DOHH2 (cell line): ENCODE data around the gene TBC1D4.

Source experiments
- H3F3A ChIP-seq: fragments of 200-600 bp; sonication (generic), shearing (Covaris generic); 2 replicates; pipeline ENCODE4 v1.6.0; 2016; ENCODE audit warnings: antibody characterized with exemption, mild to moderate bottlenecking; ENCODE audit not compliant: control insufficient read depth, insufficient read depth
- H3K27ac ChIP-seq: fragments of 200-600 bp; sonication (generic); 2 replicates; pipeline ENCODE4 v1.5.1; 2014; ENCODE audit warnings: low read depth, mild to moderate bottlenecking, low read length, moderate library complexity
- H3K27me3 ChIP-seq: fragments of 200-600 bp; sonication (generic); 2 replicates; pipeline ENCODE4 v1.6.1; 2014; ENCODE audit warnings: mild to moderate bottlenecking, low read length, mixed read lengths; ENCODE audit not compliant: control insufficient read depth
- H3K36me3 ChIP-seq: fragments of 200-600 bp; sonication (generic); 2 replicates; pipeline ENCODE4 v1.6.1; 2014; ENCODE audit warnings: mild to moderate bottlenecking, low read length, moderate library complexity, mixed read lengths; ENCODE audit not compliant: control insufficient read depth
- H3K4me1 ChIP-seq: fragments of 200-600 bp; sonication (generic); 2 replicates; pipeline ENCODE4 v1.6.1; 2014; ENCODE audit warnings: mild to moderate bottlenecking, low read length, mixed read lengths; ENCODE audit not compliant: control insufficient read depth
- H3K4me2 ChIP-seq: fragments of 200-600 bp; sonication (generic); 2 replicates; pipeline ENCODE4 v1.6.0; 2014; ENCODE audit warnings: mild to moderate bottlenecking, low read length, moderate library complexity
- H3K4me3 ChIP-seq: fragments of 200-600 bp; sonication (generic); 2 replicates; pipeline ENCODE4 v1.5.1; 2014; ENCODE audit warnings: mild to moderate bottlenecking, low read length, mixed read lengths
- H3K79me2 ChIP-seq: fragments of 200-600 bp; sonication (generic); 2 replicates; pipeline ENCODE4 v1.6.1; 2014; ENCODE audit warnings: mild to moderate bottlenecking, low read length, mixed read lengths; ENCODE audit not compliant: control insufficient read depth
- H3K9me2 ChIP-seq: fragments of 200-600 bp; sonication (generic); replicated peaks from 2 replicates; pipeline ENCODE4 v1.6.1; 2014; ENCODE audit warnings: mild to moderate bottlenecking, low read length, mixed read lengths; ENCODE audit not compliant: control insufficient read depth
- H3K9me3 ChIP-seq: fragments of 200-600 bp; sonication (generic); 2 replicates; pipeline ENCODE4 v1.6.1; 2014; ENCODE audit warnings: antibody characterized with exemption, low read length, mixed read lengths; ENCODE audit not compliant: control insufficient read depth, insufficient read depth
- H4K20me1 ChIP-seq: fragments of 200-600 bp; sonication (generic); 2 replicates; pipeline ENCODE4 v1.6.0; 2014; ENCODE audit warnings: low read depth, mild to moderate bottlenecking, antibody characterized with exemption, low read length, moderate library complexity; ENCODE audit not compliant: control insufficient read depth, insufficient read depth
- EZH2phosphoT487 ChIP-seq: fragments of 200-600 bp; sonication (generic); IDR thresholded peaks from 2 replicates; pipeline ENCODE4 v1.6.1; 2017; ENCODE audit warnings: borderline replicate concordance, mild to moderate bottlenecking, antibody characterized with exemption, low read length, moderate library complexity, mixed read lengths
- TF ChIP-seq, protein P1 (sequence below): fragments of 200-600 bp; sonication (generic); IDR thresholded peaks from one replicate; pipeline ENCODE4 v1.5.1; 2014; ENCODE audit warnings: antibody characterized with exemption, mild to moderate bottlenecking, low read depth, low read length; ENCODE audit not compliant: poor library complexity, severe bottlenecking

Gene TBC1D4

DNA sequence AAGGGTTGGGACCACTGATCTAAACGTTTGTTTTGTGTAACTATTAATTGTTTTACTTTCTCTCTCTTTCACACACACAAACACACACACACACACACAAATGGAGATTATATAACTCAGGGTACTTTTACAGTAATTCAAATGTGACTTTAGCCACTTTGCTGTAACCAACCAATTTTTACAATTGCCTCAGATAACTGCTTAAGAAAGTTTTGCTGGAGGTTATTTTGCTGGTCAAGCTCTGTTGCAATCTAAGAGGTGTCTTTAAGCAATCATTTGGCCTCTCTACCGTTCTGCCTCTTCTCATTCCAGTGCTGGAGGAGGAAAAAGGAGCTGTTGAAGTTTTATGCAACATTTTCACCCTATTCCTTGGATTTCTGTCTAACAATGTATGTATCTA is 63.0 kb downstream of the TBC1D4 start:
- Histone ChIP-seq H3K4me3 (peak overlapping the region; percentile 63), H3K9me2 (no peaks in the 10 kb centered on the region), H3K4me1 (peaks cover 100% of the 10 kb centered on the region), H3F3A (peaks cover 56% of the 10 kb centered on the region), H3K27ac (peak overlapping the region; percentile 97), H3K27me3 (no peaks in the 10 kb centered on the region), H3K79me2 (peaks cover 100% of the 10 kb centered on the region), H3K9me3 (no peaks in the 10 kb centered on the region), H3K4me2 (peak overlapping the region; percentile 86), H4K20me1 (no peaks in the 10 kb centered on the region), H3K36me3 (peaks cover 18% of the 10 kb centered on the region)
- TF ChIP-seq, protein P1, sequence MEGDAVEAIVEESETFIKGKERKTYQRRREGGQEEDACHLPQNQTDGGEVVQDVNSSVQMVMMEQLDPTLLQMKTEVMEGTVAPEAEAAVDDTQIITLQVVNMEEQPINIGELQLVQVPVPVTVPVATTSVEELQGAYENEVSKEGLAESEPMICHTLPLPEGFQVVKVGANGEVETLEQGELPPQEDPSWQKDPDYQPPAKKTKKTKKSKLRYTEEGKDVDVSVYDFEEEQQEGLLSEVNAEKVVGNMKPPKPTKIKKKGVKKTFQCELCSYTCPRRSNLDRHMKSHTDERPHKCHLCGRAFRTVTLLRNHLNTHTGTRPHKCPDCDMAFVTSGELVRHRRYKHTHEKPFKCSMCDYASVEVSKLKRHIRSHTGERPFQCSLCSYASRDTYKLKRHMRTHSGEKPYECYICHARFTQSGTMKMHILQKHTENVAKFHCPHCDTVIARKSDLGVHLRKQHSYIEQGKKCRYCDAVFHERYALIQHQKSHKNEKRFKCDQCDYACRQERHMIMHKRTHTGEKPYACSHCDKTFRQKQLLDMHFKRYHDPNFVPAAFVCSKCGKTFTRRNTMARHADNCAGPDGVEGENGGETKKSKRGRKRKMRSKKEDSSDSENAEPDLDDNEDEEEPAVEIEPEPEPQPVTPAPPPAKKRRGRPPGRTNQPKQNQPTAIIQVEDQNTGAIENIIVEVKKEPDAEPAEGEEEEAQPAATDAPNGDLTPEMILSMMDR, result no peak
- TF ChIP-seq EZH2phosphoT487, result no peak

DNA sequence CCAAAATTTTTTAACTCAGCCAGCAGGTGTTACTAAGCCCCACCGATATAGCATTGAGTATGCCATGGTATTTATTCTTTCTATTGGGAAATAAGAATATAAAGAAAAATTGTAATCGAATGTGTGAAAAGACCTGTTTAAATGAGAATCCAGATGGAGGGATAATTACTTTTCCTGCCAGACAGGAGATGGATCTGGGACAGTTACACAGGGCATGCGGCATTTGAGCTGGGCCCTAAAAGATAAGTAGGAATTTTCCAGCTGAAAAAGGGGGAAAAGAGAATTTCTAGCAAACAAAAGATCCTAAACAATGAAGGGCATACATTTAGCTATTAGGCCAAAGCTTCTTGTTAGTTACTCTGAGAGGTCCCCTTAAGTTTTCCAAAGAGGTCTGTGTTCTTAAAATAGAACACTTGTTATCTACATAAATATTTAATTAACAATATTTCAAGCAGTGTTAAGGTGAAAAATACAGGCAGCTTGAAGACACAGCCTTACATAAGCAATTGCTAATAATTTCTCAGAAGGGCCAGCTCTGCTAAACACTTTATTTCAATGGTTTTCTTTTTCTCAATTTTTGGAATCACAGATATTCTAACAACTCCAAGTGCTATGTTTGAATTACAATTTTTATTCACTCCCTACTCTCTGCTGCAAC is 63.7 kb downstream of the TBC1D4 start:
- TF ChIP-seq EZH2phosphoT487, result no peak
- TF ChIP-seq, protein P1, result no peak
- Histone ChIP-seq H3K4me2 (peak overlapping the region; percentile 86), H3K9me3 (no peaks in the 10 kb centered on the region), H3F3A (peaks cover 56% of the 10 kb centered on the region), H3K9me2 (no peaks in the 10 kb centered on the region), H3K4me1 (peaks cover 100% of the 10 kb centered on the region), H3K79me2 (peaks cover 100% of the 10 kb centered on the region), H4K20me1 (no peaks in the 10 kb centered on the region), H3K4me3 (peak overlapping the region; percentile 63), H3K27ac (peak overlapping the region; percentile 97), H3K36me3 (peaks cover 25% of the 10 kb centered on the region), H3K27me3 (no peaks in the 10 kb centered on the region)

GRCh38 chr13:75417656-75418055 is 64.3 kb downstream of the TBC1D4 start:
- no peaks in the 10 kb centered on the region for H4K20me1 ChIP-seq
- no peaks in the 10 kb centered on the region for H3K9me3 ChIP-seq
- TF ChIP-seq, protein P1, result no peak
- TF ChIP-seq EZH2phosphoT487, result no peak
- H3K36me3 ChIP-seq, result peaks cover 27% of the 10 kb centered on the region
- no peaks in the 10 kb centered on the region for H3K9me2 ChIP-seq
- H3K79me2 ChIP-seq, result peaks cover 100% of the 10 kb centered on the region
- H3K4me1 ChIP-seq, result peaks cover 100% of the 10 kb centered on the region
- H3K4me2 ChIP-seq, result peak overlapping the region; percentile 86
- no peaks in the 10 kb centered on the region for H3K27me3 ChIP-seq
- peaks cover 52% of the 10 kb centered on the region for H3F3A ChIP-seq
- peak overlapping the region; percentile 97 for H3K27ac ChIP-seq
- peak overlapping the region; percentile 65 for H3K4me3 ChIP-seq
